ENCODE results near the gene TNXB.

TNXB gene, protein sequence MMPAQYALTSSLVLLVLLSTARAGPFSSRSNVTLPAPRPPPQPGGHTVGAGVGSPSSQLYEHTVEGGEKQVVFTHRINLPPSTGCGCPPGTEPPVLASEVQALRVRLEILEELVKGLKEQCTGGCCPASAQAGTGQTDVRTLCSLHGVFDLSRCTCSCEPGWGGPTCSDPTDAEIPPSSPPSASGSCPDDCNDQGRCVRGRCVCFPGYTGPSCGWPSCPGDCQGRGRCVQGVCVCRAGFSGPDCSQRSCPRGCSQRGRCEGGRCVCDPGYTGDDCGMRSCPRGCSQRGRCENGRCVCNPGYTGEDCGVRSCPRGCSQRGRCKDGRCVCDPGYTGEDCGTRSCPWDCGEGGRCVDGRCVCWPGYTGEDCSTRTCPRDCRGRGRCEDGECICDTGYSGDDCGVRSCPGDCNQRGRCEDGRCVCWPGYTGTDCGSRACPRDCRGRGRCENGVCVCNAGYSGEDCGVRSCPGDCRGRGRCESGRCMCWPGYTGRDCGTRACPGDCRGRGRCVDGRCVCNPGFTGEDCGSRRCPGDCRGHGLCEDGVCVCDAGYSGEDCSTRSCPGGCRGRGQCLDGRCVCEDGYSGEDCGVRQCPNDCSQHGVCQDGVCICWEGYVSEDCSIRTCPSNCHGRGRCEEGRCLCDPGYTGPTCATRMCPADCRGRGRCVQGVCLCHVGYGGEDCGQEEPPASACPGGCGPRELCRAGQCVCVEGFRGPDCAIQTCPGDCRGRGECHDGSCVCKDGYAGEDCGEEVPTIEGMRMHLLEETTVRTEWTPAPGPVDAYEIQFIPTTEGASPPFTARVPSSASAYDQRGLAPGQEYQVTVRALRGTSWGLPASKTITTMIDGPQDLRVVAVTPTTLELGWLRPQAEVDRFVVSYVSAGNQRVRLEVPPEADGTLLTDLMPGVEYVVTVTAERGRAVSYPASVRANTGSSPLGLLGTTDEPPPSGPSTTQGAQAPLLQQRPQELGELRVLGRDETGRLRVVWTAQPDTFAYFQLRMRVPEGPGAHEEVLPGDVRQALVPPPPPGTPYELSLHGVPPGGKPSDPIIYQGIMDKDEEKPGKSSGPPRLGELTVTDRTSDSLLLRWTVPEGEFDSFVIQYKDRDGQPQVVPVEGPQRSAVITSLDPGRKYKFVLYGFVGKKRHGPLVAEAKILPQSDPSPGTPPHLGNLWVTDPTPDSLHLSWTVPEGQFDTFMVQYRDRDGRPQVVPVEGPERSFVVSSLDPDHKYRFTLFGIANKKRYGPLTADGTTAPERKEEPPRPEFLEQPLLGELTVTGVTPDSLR (N-terminal part only)

DNA sequence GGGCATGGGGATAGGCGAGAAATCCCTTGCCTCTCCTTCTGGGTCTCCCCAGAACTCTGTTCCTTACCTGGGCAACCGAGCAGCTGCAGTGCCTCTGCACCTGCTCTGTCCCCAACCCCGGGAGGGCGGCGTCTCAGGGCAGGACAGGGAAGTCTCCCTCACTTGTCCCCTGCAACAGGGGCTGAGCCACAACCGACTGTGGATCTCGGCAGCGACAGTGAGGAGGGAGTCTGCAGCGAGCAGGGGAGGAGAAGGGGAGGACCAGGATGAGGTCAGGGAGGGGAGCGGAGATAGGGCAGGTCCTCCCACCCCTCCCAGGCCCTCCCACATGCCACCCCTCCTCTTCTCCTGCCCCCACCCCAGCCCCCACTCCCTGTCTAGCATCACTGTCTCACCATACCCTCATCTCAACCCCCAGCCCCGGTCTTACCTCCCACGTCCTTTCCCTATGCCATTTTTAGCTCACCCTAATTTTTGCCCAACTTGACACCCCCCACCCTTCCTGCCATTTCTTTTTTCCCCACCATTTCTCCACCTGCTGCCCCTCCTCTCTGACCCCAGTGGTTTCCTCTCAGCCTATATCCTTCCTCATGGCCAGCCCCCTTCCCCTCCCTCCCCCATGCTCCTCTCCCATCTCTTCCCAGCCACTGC is at the start of gene TNXB:
TSS of gene TNXB (minus strand) at position 225 of the 651 bp plus-strand sequence. CDS start 11,140 bp downstream, outside the sequence.
- DNase-seq (ENCODE audit: low read depth in 2 of 2): no peak

DNA sequence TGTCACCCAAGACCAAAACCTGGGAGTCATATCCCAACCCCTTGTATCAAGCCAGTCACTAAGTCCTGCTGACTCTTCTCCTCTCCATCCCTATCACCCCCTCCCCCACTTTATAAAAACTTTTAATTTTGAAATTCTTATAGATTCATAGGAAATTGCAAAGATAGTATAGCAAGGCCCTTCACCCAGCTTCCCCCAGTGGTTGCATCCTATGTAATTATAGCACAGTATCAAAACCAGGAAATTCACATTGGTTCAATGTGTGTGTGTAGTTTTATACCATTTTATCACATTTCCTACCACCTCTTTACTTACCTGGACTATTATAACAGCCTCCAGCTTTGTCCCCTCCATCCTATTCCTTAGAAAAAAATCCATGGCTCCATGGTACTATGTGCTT is 48.9 kb upstream of the TNXB start:
- DNase-seq (ENCODE audit: low read depth in 2 of 2): no peak

DNA sequence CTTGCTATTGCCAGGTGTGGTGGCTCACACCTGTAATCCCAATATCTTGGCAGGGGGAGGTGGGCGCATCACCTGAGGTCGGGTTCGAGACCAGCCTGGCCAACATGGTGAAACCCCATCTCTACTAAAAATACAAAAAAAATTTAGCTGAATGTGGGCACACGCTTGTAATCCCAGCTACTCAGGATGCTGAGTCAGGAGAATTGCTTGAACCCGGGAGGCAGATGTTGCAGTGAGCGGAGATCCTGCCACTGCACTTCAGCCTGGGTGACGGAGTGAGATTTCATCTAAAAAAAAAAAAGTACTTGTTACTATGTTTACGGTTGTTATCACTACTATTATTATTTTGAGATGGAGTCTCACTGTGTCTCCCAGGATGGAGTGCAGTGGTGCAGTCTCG is 47.8 kb upstream of the TNXB start:
- no peak for DNase-seq (ENCODE audit: low read depth in 2 of 2)

DNA sequence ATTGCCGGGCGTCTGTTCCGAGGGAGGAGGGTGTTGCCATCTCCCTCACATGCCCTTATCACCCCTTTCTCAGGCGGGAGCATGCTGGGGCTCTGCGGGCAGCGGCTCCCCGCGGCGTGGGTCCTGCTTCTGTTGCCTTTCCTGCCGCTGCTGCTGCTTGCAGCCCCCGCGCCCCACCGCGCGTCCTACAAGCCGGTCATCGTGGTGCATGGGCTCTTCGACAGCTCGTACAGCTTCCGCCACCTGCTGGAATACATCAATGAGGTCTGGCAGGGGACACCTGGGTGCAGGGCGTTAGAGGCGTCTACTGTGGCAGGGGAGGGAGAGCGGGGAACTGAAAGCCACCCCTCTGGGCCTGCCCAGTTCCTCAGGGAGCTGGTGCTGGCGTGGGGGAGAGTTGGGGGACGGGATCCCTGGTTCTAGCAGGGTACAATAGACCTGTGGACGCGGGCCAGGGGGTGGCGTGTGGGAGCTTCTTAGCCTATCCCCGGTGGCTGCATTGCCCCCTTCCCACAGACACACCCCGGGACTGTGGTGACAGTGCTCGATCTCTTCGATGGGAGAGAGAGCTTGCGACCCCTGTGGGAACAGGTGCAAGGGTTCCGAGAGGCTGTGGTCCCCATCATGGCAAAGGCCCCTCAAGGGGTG is 45.5 kb upstream of the TNXB start:
- DNase-seq (ENCODE audit: low read depth in 2 of 2): peak; percentile 41 to 43

DNA sequence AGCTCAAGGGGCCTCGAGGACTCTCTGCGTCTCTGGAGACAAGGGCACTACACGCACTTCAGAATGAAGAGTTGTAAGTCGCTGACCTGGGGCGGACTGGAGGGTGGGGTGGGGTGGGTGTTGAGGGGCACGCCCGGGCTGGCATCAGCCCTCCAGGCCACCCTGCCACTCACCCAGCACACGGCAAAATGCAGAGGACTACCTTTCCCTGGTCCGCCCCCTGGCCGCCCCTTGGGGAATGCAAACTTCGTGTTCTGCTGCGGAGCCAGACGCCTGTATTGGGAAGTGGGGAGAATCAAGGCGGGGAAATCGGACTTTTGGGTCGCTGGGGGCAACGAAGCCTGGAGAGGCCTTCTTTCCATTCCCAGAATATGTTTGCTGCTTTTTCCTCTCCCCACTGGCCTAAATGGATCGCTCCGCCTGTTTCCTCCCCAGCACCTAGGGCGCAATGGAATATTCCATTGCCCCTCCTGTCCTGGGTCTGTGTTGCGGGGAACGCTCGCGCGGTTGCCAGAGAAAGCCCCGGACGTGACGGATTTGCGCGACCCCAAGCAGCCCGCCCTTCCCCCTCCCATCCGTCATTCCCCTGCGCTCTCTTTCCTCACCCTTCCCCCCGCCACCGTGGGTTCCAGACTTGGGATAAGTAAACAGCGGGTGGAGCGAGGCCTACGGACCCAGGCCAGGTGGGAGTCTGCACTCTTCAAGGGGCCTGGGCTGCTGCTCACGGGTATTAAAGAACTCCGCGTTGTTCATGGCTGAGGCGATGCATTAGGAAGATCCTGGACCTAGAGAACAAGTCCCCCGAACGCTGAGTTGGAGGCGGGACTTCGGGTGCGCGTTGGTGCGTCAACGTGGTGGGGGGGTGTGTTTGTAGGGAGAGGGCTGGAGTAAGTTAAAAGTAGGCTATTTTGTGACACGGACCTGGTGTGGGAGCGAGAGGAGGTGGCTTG is 44.7 kb upstream of the TNXB start, which contains the start of gene PPT2:
TSS of gene PPT2 (plus strand) at position 578 of the 950 bp plus-strand sequence. CDS start 454 bp downstream, outside the sequence.
- peak; percentile 39 to 61 for DNase-seq (ENCODE audit: low read depth in 2 of 2)

DNA sequence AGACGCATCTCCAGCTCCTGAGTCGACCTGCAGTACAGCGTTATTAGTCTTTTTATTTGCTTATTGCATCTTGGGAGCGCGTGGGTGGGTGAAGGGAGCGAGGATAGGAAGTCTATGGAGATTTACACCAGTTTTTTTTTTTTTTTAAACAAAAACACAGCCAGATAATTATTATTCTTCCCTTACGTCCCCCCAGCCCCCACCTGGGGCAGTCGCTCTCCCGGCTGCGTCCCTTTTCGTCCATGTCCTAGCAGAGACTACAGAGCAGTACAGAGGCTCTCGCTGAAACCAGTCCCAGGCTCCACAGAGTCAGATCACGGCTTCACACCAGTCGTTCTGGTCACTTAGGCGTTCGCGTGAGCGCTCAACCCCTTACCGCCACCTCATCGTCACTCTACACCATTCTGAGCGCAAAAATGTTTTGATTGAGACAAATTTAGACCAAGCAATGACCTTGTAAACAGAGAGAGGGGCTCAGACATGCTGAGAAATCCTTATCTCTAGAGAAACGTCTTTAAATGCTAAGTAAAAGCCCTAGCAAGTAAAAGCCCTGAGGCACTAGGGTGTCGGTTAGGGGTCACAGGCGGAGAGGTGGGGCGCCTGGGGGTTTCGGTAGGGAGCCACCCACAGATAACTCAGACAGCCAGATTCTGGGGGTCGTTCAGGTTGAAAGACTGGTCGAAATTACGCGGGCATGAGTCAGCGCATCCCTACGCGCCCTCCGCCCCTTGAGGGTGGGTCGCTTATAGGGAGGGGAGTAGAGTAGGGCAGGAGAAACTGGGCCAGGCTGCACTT is 43.8 kb upstream of the TNXB start:
- DNase-seq (ENCODE audit: low read depth in 2 of 2): no peak

DNA sequence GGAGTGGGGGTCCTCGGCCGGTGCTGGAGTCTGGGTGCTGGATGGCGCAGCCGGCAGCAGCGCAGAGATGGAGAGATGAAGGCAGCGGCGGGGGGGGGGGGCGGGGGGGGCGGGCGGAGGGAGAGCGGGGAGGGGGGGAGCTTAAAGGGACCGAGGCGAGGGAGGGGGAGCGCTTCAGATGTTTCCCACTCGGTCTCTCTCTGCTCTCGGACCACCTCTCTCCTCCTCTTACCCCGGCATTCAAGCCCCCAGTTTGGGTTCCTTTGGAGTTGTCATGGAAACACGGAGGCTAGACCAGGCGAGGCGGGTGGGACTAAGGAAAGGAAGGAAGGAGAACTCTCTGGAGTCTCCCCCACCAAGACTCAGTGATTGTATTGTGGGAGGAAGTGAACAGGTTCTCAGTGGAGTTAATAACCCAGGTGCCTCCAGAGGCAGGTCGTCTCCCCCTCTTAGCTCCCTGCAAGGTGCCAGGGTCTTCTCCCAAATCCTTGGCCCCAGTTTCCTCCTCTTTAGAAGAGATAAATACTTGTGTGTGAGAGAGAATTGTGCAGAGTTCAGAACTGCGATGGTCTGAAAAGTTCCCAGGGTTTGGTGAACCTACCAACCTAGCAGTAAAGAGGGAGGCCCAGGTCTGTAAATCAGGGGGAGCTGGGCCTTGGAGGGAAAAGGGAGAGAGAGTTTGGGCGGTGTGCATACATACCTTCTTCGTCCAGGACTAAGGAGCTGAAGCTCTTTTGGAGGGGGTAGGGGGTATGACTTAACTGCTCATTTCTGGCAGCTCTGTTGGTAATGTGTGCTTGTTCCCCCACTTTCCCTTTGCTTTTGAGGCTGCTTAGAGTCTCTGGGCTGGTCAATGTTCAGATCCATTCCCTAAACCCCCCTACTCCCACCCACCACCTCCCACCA is 43.0 kb upstream of the TNXB start, which contains the start of gene PRRT1:
TSS of gene PRRT1 (minus strand) at position 77 of the 906 bp plus-strand sequence. CDS start 112 bp downstream, outside the sequence.
- no peak for DNase-seq (ENCODE audit: low read depth in 2 of 2)

DNA sequence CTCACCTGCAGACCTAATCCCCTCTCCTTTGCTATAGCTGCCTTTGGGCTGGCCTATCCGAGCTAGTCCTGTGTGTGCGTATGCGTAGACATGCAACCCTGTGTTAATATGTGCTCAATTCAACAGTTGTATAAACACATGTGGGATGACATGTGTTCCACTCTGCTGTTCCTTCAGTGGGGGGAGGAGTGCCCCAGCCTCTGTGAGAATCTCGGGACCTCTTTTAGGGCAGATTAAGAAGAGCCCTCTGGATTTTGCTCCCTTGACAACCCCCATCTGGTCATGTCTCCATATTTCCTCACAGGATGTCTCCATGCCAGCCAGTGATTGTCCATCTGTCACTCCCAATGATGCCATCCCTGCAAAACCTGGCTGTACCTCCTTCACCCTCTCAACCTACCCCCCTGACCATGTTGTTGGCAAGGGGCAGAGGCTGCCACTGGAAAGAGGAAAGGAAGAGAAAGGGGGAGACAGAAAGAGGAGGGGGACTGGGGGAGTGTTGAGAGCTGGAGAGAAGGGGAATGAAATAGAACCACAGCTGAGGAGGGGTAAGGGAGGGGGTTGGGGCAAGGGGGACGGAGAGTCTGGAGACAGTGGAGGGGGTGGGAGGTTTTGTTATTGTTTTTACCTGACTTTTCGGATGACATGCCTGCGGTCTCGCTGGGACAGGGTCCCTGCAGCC is 42.2 kb upstream of the TNXB start:
- DNase-seq (ENCODE audit: low read depth in 2 of 2): no peak

DNA sequence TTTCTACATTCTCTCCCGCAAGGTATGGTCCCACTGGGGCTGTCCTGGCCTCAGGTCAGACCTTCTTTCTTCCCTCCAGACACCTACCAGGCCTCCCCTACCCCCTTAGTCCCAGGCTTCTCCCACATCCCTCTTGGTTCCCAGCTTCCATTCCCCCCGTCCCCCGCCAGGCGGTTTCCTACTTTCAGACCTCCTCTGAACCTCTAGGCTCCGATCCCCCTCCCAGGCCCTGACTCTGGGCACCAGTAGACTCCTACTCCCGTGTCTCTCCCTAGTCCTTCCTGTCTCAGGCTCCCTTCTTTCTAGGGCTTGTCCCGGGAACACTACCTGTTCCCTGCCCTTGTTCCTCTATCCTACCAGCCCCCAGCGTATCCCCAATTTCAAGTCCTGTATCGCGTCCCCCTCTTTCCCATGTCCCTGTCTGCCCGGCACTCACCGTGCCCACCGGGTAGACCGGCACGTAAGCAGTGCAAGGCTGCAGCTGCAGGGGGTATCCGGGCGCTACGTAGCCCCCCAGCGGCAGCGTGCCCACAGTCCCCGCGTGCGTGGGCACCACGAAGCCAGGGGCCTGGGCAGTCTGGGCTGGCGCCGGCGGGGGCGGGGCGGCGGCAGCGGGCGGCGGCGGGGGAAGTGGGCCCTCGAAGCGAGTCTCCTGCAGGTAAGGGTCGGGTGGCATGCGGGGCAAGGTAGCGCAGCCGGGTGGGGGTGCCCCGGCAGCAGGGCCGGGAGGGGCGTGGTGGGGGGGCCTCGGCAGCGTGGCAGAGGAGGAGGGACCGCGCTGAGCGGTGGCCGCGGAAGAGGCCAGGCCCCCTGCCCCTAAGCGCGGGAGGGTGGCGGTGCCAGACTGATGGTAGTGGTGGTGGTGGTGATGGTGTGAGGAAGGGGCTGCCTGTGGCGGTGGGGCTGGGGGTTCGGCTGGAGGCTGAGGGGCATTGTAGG is 41.1 kb upstream of the TNXB start:
- DNase-seq (ENCODE audit: low read depth in 2 of 2): no peak

DNA sequence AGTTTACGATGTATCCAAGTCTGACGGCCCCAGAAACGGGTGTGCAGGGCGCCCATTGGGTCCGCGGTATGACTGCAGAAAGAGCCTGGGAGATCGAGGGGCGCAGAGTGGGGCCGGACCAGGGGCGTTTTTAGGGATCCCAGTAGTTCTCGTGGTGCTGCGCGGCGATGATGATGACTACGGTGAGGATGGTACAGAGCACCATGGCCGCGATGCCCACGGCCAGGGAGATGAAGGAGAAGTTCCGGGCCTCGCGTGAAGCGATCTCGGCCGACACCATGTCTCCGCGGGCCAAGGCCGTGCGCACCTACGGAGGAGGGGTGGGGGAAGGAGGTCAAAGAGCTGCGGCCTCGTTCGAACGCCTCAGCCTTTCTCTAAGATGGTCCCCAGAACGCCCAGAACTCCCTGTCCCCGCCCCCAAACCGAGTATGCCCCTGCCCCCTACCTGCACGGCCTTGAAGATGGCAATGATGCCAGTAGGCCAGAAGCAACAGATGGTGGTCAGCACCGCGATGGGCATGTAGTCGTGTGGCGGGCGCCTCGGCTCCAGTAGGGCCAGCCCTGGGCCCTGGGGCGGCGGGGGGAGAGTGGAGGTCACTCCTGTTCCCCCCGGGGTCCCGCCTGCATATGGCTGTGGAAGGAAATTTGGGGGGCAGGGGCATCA is 40.1 kb upstream of the TNXB start:
- no peak for DNase-seq (ENCODE audit: low read depth in 2 of 2)

DNA sequence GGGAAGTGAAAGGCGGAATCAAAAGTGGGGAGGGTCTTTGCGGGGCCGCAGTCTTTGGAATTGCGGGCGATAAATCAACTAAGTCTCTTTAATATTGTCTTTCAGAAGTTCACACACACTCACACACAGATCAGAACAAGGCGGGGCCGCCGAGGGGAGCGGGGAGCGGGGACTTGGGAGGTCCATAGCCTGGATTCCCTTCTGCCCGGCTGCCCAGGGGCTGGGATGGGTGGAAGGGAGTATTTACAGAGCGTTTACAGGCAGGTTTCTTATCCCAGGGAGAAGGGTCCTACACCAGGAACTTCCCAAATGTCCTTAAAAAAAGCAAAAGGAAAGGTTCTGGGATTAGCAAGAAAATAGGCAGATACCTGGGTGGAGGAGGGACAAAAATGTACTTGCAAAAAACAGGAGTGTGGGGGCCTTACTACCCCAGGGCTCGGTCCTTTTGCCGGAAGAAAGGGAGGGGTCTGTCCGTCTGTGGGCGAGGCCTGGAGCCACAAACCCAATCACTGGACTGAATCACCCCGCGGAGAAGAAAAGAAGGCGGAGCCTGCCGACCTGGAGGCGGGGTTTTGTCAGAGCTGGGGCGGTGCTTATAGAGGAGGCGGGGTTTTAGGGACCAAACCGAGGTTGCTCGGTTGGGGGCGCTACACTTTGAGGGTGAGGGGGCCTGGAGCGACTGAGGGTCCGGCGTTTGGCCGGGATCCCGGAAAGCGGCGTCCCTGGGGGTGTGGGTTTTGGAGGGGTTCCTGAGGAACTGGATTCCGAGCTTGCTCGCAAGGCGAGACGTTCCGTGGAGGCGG is 39.4 kb upstream of the TNXB start:
- peak; percentile 55 to 56 for DNase-seq (ENCODE audit: low read depth in 2 of 2)

DNA sequence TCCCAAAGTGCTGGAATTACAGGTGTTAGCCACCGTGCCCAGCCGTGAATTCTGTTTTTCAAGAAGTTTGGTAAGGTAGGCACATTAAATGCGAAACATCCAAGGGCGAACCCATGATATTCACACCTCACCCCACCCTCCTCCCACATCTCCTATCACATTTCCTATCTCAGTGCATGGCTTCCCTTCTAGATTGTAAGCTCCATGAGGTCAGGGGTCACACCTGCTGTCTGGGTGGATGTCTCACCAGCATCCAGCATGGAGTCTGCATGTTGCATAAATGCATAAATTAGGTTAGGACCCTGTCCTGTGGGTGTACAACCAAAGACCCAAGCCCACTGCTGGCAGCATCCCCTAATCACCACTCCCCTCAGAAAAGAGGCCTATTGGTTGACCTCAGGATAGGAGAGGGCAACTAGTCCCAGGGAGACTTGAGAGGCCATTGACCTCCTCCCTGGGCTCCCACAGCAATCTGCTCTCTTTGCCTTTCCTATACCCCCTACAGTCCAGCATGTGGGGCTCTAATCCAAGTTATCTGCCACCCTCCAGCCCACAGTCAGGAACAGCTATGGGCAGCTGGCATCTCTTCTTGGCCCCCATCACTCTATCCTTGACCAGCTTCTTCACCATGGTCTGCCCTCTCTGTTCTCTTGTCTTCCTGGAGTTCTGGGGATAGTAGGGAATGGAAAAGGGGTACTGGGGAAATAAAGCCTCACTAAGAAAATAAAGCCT is 38.4 kb upstream of the TNXB start:
- no peak for DNase-seq (ENCODE audit: low read depth in 2 of 2)

DNA sequence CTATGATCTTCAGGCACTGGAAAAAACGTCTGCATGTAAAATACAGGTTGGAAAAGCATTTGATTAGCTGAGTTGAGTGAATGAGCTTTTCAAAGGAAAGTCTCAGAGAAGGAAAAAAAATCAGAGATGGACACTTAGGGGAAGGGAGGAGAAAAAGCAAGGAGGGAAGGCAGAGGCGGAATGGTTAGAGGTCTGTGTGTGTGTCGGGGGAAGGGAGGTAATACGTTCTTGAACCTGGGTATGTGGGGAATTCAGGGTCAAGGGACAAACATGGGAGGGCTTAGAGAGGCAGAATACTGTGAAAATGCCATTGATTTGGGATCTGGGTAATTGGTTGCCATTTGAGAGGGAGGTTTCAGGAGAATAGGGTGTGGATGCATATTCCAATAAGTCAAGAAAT is 37.5 kb upstream of the TNXB start:
- DNase-seq (ENCODE audit: low read depth in 2 of 2): no peak

DNA sequence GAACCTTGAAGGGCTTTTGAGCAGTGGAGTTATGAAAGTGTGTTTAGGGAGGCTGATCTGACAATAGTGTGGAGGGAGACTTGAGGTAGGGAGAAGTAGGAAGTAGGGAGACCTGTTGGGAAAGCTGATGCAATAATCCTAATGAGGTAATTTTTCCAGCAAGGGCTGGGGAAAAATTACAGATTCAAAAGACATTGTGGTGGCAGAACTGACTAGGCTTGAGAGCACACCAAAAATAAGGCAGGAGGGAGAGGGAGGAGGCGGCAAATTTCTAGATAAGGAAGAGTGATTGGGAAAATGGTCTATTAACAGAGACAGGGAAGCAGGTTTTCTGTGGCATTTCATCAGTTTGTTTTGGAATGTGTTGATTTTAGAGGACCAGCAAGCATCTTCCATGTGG is 37.1 kb upstream of the TNXB start:
- no peak for DNase-seq (ENCODE audit: low read depth in 2 of 2)
